ENCODE measurements around the gene MKKS.
"Not testable (repeated sequence)": the region's sequence is repeated elsewhere in the genome, so short reads cannot be mapped to it uniquely, and the experiment has no call there.

GRCh38 chr20:10417218-10417617 is 16.8 kb downstream of the MKKS start:
- not testable (repeated sequence) for TF ChIP-seq SREBF2 (IDR thresholded peaks at IDR 0.05); BCL3 (IDR thresholded peaks at IDR 0.05); E2F6 (IDR thresholded peaks at IDR 0.05; ENCODE audit: borderline replicate concordance, low read depth); RFX5 (IDR thresholded peaks at IDR 0.05); EP300 (IDR thresholded peaks at IDR 0.05); POLR2A (IDR thresholded peaks at IDR 0.05; ENCODE audit: low read length); HMGXB4 (CRISPR knock-in tag; IDR thresholded peaks at IDR 0.05; ENCODE audit: borderline replicate concordance); GATA3 (IDR thresholded peaks at IDR 0.05; ENCODE audit: borderline replicate concordance); CHD4 (IDR thresholded peaks at IDR 0.05; ENCODE audit: borderline replicate concordance); HEYL (CRISPR knock-in tag; IDR thresholded peaks at IDR 0.05); ELK1 (IDR thresholded peaks at IDR 0.05; ENCODE audit: low read depth, low read length); ESRRA (IDR thresholded peaks at IDR 0.05; ENCODE audit: borderline replicate concordance, low read length)
- TF ChIP-seq, protein P1, sequence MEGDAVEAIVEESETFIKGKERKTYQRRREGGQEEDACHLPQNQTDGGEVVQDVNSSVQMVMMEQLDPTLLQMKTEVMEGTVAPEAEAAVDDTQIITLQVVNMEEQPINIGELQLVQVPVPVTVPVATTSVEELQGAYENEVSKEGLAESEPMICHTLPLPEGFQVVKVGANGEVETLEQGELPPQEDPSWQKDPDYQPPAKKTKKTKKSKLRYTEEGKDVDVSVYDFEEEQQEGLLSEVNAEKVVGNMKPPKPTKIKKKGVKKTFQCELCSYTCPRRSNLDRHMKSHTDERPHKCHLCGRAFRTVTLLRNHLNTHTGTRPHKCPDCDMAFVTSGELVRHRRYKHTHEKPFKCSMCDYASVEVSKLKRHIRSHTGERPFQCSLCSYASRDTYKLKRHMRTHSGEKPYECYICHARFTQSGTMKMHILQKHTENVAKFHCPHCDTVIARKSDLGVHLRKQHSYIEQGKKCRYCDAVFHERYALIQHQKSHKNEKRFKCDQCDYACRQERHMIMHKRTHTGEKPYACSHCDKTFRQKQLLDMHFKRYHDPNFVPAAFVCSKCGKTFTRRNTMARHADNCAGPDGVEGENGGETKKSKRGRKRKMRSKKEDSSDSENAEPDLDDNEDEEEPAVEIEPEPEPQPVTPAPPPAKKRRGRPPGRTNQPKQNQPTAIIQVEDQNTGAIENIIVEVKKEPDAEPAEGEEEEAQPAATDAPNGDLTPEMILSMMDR (IDR thresholded peaks at IDR 0.05), result not testable (repeated sequence)
